Kidney (tissue), 14 donors: ENCODE results near the gene DCBLD2. TPM values are rescaled to one million over a fixed set of nuclear protein-coding genes. Genes with fewer than 3 reads are reported as not detected.

ENCODE experiments used
- DNase-seq, 5 donors: peaks; one replicate each; pipeline ENCODE4 v3.0.0-alpha.2; 2013 to 2020
- FAIRE-seq: peaks from 2 replicates; lab custom pipeline; 2012; peaks lifted over from hg19 to GRCh38; lab: Jason Lieb, UNC
- H3K27ac ChIP-seq, 2 donors: one replicate each; pipeline ENCODE4 v1.7.0; 2013; ENCODE audit warnings: low read depth in 2 of 2, low read length in 2 of 2, inconsistent platforms in 1 of 2
- H3K27me3 ChIP-seq: one replicate; pipeline ENCODE4 v1.7.1; 2013; ENCODE audit warnings: low read length, inconsistent platforms; ENCODE audit not compliant: control insufficient read depth, insufficient read depth
- H3K36me3 ChIP-seq, 3 donors: one replicate each; pipeline versions ENCODE4 v1.7.0 to v1.7.1; 2013; ENCODE audit warnings: low read length in 3 of 3, control low read depth in 1 of 3, inconsistent platforms in 1 of 3; ENCODE audit not compliant: insufficient read depth in 3 of 3, control insufficient read depth in 2 of 3
- H3K4me1 ChIP-seq, 3 donors: one replicate each; pipeline versions ENCODE4 v1.7.0 to v1.7.1; 2013; ENCODE audit warnings: low read length in 3 of 3, inconsistent platforms in 1 of 3, low read depth in 1 of 3; ENCODE audit not compliant: control insufficient read depth in 2 of 3, insufficient read depth in 2 of 3
- H3K4me3 ChIP-seq, 3 donors: one replicate each; pipeline versions ENCODE4 v1.7.0 to v1.8.1; 2013; ENCODE audit warnings: low read length in 3 of 3, control low read depth in 1 of 3, inconsistent platforms in 1 of 3
- H3K9ac ChIP-seq, 3 donors: one replicate each; pipeline versions ENCODE4 v1.7.0 to v1.7.1; 2013; ENCODE audit warnings: low read length in 3 of 3, control low read depth in 1 of 3, inconsistent platforms in 1 of 3
- H3K9me3 ChIP-seq, 3 donors: one replicate each; pipeline versions ENCODE4 v1.7.0 to v1.7.1; 2013; ENCODE audit warnings: low read length in 3 of 3, control low read depth in 1 of 3, inconsistent platforms in 1 of 3; ENCODE audit not compliant: control insufficient read depth in 2 of 3, insufficient read depth in 1 of 3
- CTCF ChIP-seq: IDR thresholded peaks from 3 replicates; pipeline ENCODE4 v1.5.1; 2012; ENCODE audit warnings: mild to moderate bottlenecking, moderate library complexity, borderline replicate concordance; ENCODE audit not compliant: insufficient read depth; ENCODE audit errors: extremely low read depth
- intact Hi-C: fragments of 100-400 bp; cut with DNase I; formaldehyde crosslinking; loops from one replicate; pipeline ENCODE4 v1.11.1; 2022
- polyA plus RNA-seq: library from polyadenylated mRNA; stranded (reverse); fragments of 350-450 nt; fragmentation: Illumina TruSeq; extraction: RNeasy Lipid Tissue Mini Kit (QIAGEN cat#74804); gene quantifications from one replicate; pipeline ENCODE4 v1.2.3, GENCODE V29; 2014; ENCODE audit warnings: low read depth, low replicate concordance; ENCODE audit not compliant: insufficient read depth
- total RNA-seq: library from RNA; stranded (reverse); fragmentation: NEBNext Ultra II Directional; extraction: Animal tissue kit (Norgen Biotek cat#: 25700); gene quantifications from one replicate; pipeline ENCODE4 v1.2.1, GENCODE V29; 2021
- donor health status: control.
- donor health status: control.
- donor health status: control.
- donor health status: control.
- donor health status: control.
- donor health status: DM: yes; HTN: yes; CAD: no.
- donor health status: Normal renal cell carcinoma (clear cell type).

Gene DCBLD2
- total and polyA plus RNA-seq, 2 donors from 2014 or later: 8.0 to 39.3 TPM

- H3K27ac ChIP-seq: no peak overlapping the region
- peak in 2 of 5 donors; percentile 52 to 64 for DNase-seq
- intact Hi-C loops: no loop called here
- peaks cover 3 to 21% (median 11%) of the 10 kb centered on the region in 3 donors for H3K4me1 ChIP-seq
- no peak overlapping the region for H3K9ac ChIP-seq
- H3K4me3 ChIP-seq: no peak overlapping the region
- no peak for TF ChIP-seq CTCF
- peaks cover 0 to 2% (median 0%) of the 10 kb centered on the region in 3 donors for H3K36me3 ChIP-seq
- no peaks in the 10 kb centered on the region for H3K27me3 ChIP-seq
- no peaks in the 10 kb centered on the region for H3K9me3 ChIP-seq
- FAIRE-seq: no peak
Measured at GRCh38 chr3:98777801-98778220, 123.7 kb downstream of the DCBLD2 start.

- H3K9me3 ChIP-seq: no peaks in the 10 kb centered on the region
- no peaks in the 10 kb centered on the region for H3K27me3 ChIP-seq
- peak in 3 of 5 donors; percentile 30 to 56 (median 53) for DNase-seq
- no peak for FAIRE-seq
- intact Hi-C loops: no loop called here
- no peak overlapping the region for H3K9ac ChIP-seq
- H3K4me1 ChIP-seq: peaks cover 3 to 21% (median 11%) of the 10 kb centered on the region in 3 donors
- H3K4me3 ChIP-seq: no peak overlapping the region
- no peak for TF ChIP-seq CTCF
- H3K27ac ChIP-seq: peak overlapping the region in 1 of 2 donors; percentile 35
- peaks cover 0 to 2% (median 0%) of the 10 kb centered on the region in 3 donors for H3K36me3 ChIP-seq
Measured at GRCh38 chr3:98777286-98777685, 124.2 kb downstream of the DCBLD2 start.

GRCh38 chr3:98776140-98776493, 125.4 kb downstream of the DCBLD2 start:
- intact Hi-C loops: no loop called here
- peak overlapping the region in 1 of 2 donors; percentile 60 for H3K27ac ChIP-seq
- H3K4me3 ChIP-seq: no peak overlapping the region
- FAIRE-seq (no peak), DNase-seq (no peak)
- no peaks in the 10 kb centered on the region for H3K9me3 ChIP-seq
- H3K27me3 ChIP-seq: no peaks in the 10 kb centered on the region
- peaks cover 3 to 15% (median 11%) of the 10 kb centered on the region in 3 donors for H3K4me1 ChIP-seq
- TF ChIP-seq CTCF: no peak
- no peak overlapping the region for H3K9ac ChIP-seq
- no peaks in the 10 kb centered on the region for H3K36me3 ChIP-seq
